Effector CD8-positive, alpha-beta T cell (primary cell): ENCODE data around the gene TMPRSS2.

Experiments used
- DNase-seq: peaks from one replicate; lab custom pipeline; 2025; lab: John Stamatoyannopoulos, UW

Gene TMPRSS2

GRCh38 chr21:41449613-41450012, 58.3 kb downstream of the TMPRSS2 start:
- DNase-seq, result no peak

GRCh38 chr21:41447356-41447755, 60.6 kb downstream of the TMPRSS2 start:
- DNase-seq, result no peak

GRCh38 chr21:41446586-41446985, 61.4 kb downstream of the TMPRSS2 start:
- DNase-seq, result no peak

GRCh38 chr21:41445465-41445862, 62.5 kb downstream of the TMPRSS2 start:
- no peak for DNase-seq

- DNase-seq, result no peak
These were observed 63.1 kb downstream of the TMPRSS2 start for GRCh38 chr21:41444703-41445464.

GRCh38 chr21:41443562-41443961, 64.4 kb downstream of the TMPRSS2 start:
- no peak for DNase-seq

- no peak for DNase-seq
These were observed 65.3 kb downstream of the TMPRSS2 start for GRCh38 chr21:41442481-41443186.

- DNase-seq, result no peak
These were observed 66.4 kb downstream of the TMPRSS2 start for GRCh38 chr21:41441546-41441945.

GRCh38 chr21:41439248-41439647, 68.7 kb downstream of the TMPRSS2 start:
- no peak for DNase-seq

GRCh38 chr21:41438425-41439113, 69.4 kb downstream of the TMPRSS2 start:
- no peak for DNase-seq

- no peak for DNase-seq
These were observed 70.2 kb downstream of the TMPRSS2 start for GRCh38 chr21:41437729-41438128.

- DNase-seq, result no peak
These were observed 72.3 kb downstream of the TMPRSS2 start for GRCh38 chr21:41435706-41436105.

GRCh38 chr21:41433566-41433965, 74.4 kb downstream of the TMPRSS2 start:
- no peak for DNase-seq

- DNase-seq, result no peak
These were observed 75.1 kb downstream of the TMPRSS2 start for GRCh38 chr21:41432562-41433460.

GRCh38 chr21:41431788-41432548, 76.0 kb downstream of the TMPRSS2 start:
- no peak for DNase-seq

- DNase-seq, result no peak
These were observed 78.0 kb downstream of the TMPRSS2 start for GRCh38 chr21:41429925-41430491.

- no peak for DNase-seq
These were observed 78.7 kb downstream of the TMPRSS2 start for GRCh38 chr21:41429305-41429704.

GRCh38 chr21:41428847-41429246, 79.1 kb downstream of the TMPRSS2 start:
- DNase-seq, result no peak

- DNase-seq, result no peak
These were observed 79.6 kb downstream of the TMPRSS2 start for GRCh38 chr21:41428311-41428710.

- no peak for DNase-seq
These were observed 80.4 kb downstream of the TMPRSS2 start for GRCh38 chr21:41427556-41427955.
